IMR-90 (cell line): ENCODE measurements around the gene SDC4. TPM values are rescaled to one million over a fixed set of nuclear protein-coding genes. Genes with fewer than 3 reads are reported as not detected.

ENCODE experiments used
- ATAC-seq: fragments of 200-7000 bp; cut with Tn5 transposase; 2 replicates; pipeline ENCODE4 v1.9.1; 2020; ENCODE audit warnings: low read depth, mild to moderate bottlenecking, moderate library complexity
- BruUV-seq: library from RNA; stranded (reverse); fragments of 400-500 nt; replicated peaks from 2 replicates; lab custom pipeline; 2021; lab: Mats Ljungman, UMichigan
- CTCF ChIA-PET: fragments of 300-600 bp; formaldehyde crosslinking; extraction: SDS; loops from one replicate; lab custom pipeline; 2021; ENCODE audit warnings: antibody characterized with exemption; lab: Yijun Ruan, JAX
- POLR2A ChIA-PET: fragments of 300-600 bp; sonication (Branson Sonifier 250); formaldehyde crosslinking; loops from one replicate; lab custom pipeline; 2022; ENCODE audit warnings: antibody characterized with exemption; ENCODE audit not compliant: unreplicated experiment; lab: Charles Lee
- DNase-seq: peaks from one replicate; pipeline ENCODE4 v3.0.0; 2013
- H2AFZ ChIP-seq: replicated peaks from 2 replicates; pipeline ENCODE3; 2013; ENCODE audit warnings: low read length, mild to moderate bottlenecking; ENCODE audit not compliant: poor library complexity
- H2AK5ac ChIP-seq: 2 replicates; pipeline ENCODE4 v1.6.1; 2013; ENCODE audit warnings: low read depth, low read length, inconsistent platforms
- H2AK9ac ChIP-seq: replicated peaks from 2 replicates; pipeline ENCODE3; 2013; ENCODE audit warnings: mild to moderate bottlenecking, low read depth, low read length, moderate library complexity; ENCODE audit not compliant: poor library complexity
- H2BK120ac ChIP-seq: 2 replicates; pipeline ENCODE4 v1.6.1; 2013; ENCODE audit warnings: low read depth, low read length, inconsistent platforms
- H2BK15ac ChIP-seq: 3 replicates; pipeline ENCODE4 v1.6.1; 2013; ENCODE audit warnings: low read depth, low read length, inconsistent platforms
- H2BK20ac ChIP-seq: 2 replicates; pipeline ENCODE4 v1.6.1; 2013; ENCODE audit warnings: low read depth, mild to moderate bottlenecking, inconsistent platforms, low read length, moderate library complexity
- H2BK5ac ChIP-seq: 2 replicates; pipeline ENCODE4 v1.6.1; 2013; ENCODE audit warnings: mild to moderate bottlenecking, low read depth, low read length, inconsistent platforms; ENCODE audit not compliant: poor library complexity, severe bottlenecking
- H3K14ac ChIP-seq: replicated peaks from 2 replicates; pipeline ENCODE4 v1.6.1; 2013; ENCODE audit warnings: low read depth, low read length, inconsistent platforms
- H3K18ac ChIP-seq: 2 replicates; pipeline ENCODE4 v1.6.1; 2013; ENCODE audit warnings: low read depth, low read length, control low read depth
- H3K23ac ChIP-seq: 2 replicates; pipeline ENCODE4 v1.6.1; 2013; ENCODE audit warnings: low read depth, low read length, inconsistent platforms
- H3K27ac ChIP-seq: 2 replicates; pipeline ENCODE4 v1.5.1; 2013; ENCODE audit warnings: mild to moderate bottlenecking, control low read depth, low read length; ENCODE audit not compliant: insufficient read depth
- H3K27me3 ChIP-seq: 2 replicates; pipeline ENCODE4 v1.6.1; 2013; ENCODE audit warnings: low read length; ENCODE audit not compliant: control insufficient read depth, insufficient read depth
- H3K36me3 ChIP-seq: 2 replicates; pipeline ENCODE4 v1.6.1; 2013; ENCODE audit warnings: low read length, mixed read lengths; ENCODE audit not compliant: control insufficient read depth, insufficient read depth
- H3K4ac ChIP-seq: 2 replicates; pipeline ENCODE4 v1.6.1; 2013; ENCODE audit warnings: low read depth, low read length, inconsistent platforms
- H3K4me1 ChIP-seq: 2 replicates; pipeline ENCODE4 v1.6.1; 2013; ENCODE audit warnings: low read length, mixed read lengths; ENCODE audit not compliant: control insufficient read depth, insufficient read depth
- H3K4me2 ChIP-seq: 2 replicates; pipeline ENCODE4 v1.6.1; 2013; ENCODE audit warnings: low read depth, mild to moderate bottlenecking, control low read depth, low read length, moderate library complexity
- H3K4me3 ChIP-seq: 2 replicates; pipeline ENCODE4 v1.5.1; 2013; ENCODE audit warnings: low read depth, mild to moderate bottlenecking, control low read depth, low read length, moderate library complexity; ENCODE audit not compliant: insufficient read depth
- H3K56ac ChIP-seq: 2 replicates; pipeline ENCODE4 v1.6.1; 2013; ENCODE audit warnings: low read length, inconsistent platforms; ENCODE audit not compliant: insufficient read depth; ENCODE audit errors: extremely low read depth
- H3K79me1 ChIP-seq, 2 experiments: 2 replicates each; pipeline ENCODE4 v1.6.1; 2013; ENCODE audit warnings: low read length in 2 of 2, inconsistent platforms in 1 of 2, low read depth in 1 of 2
- H3K9ac ChIP-seq: 2 replicates; pipeline ENCODE4 v1.6.1; 2013; ENCODE audit warnings: low read depth, low read length, control low read depth
- H3K9me1 ChIP-seq: 2 replicates; pipeline ENCODE4 v1.6.1; 2013; ENCODE audit warnings: low read length, inconsistent platforms; ENCODE audit not compliant: insufficient read depth
- H3K9me3 ChIP-seq: 2 replicates; pipeline ENCODE4 v1.6.1; 2013; ENCODE audit warnings: low read length; ENCODE audit not compliant: control insufficient read depth, insufficient read depth
- H4K20me1 ChIP-seq: 2 replicates; pipeline ENCODE4 v1.6.1; 2013; ENCODE audit warnings: low read length, inconsistent platforms; ENCODE audit not compliant: insufficient read depth
- H4K5ac ChIP-seq: 2 replicates; pipeline ENCODE4 v1.6.1; 2013; ENCODE audit warnings: mild to moderate bottlenecking, low read depth, low read length, control low read depth
- H4K8ac ChIP-seq, 2 experiments: 2 replicates each; pipeline ENCODE4 v1.6.1; 2013; ENCODE audit warnings: low read depth in 2 of 2, low read length in 2 of 2, control low read depth in 1 of 2, inconsistent platforms in 1 of 2
- H4K91ac ChIP-seq: 2 replicates; pipeline ENCODE4 v1.6.1; 2013; ENCODE audit warnings: low read depth, low read length, inconsistent platforms; ENCODE audit not compliant: insufficient read depth
- CTCF ChIP-seq: conservative IDR thresholded peaks from 2 replicates; pipeline ENCODE4 v1.5.1; 2012; ENCODE audit warnings: mild to moderate bottlenecking, low read depth, low read length, improper control_type of control experiment
- FOS ChIP-seq: fragments of 150-350 bp; IDR thresholded peaks from 2 replicates; pipeline ENCODE4 v1.6.1; 2016; ENCODE audit warnings: low read depth, low read length
- POLR2A ChIP-seq: IDR thresholded peaks from 2 replicates; pipeline ENCODE4 v1.6.1; 2012; ENCODE audit warnings: mild to moderate bottlenecking, low read depth, low read length
- SMC3 ChIP-seq: fragments of 150-350 bp; IDR thresholded peaks from 2 replicates; pipeline ENCODE4 v1.6.1; 2016; ENCODE audit warnings: low read depth, mild to moderate bottlenecking, antibody characterized with exemption, low read length, moderate library complexity
- USF2 ChIP-seq: fragments of 150-350 bp; IDR thresholded peaks from 2 replicates; pipeline ENCODE4 v1.6.1; 2017; ENCODE audit warnings: mild to moderate bottlenecking, antibody characterized with exemption, low read length, low read depth
- WGBS, 2 experiments: methylation state at CpG; one replicate each; pipeline versions ENCODE4 v1.1.5 to v1.1.7; 2013; ENCODE audit warnings: missing lambda C conversion rate in 2 of 2; ENCODE audit not compliant: insufficient read length in 1 of 2; ENCODE audit errors: extremely low coverage in 2 of 2; 5-methylcytosine and 5-hydroxymethylcytosine counted together
- dilution Hi-C: fragments of 300-500 bp; cut with HindIII; formaldehyde crosslinking; loops from one replicate; pipeline ENCODE4 v1.14.3; 2018; ENCODE audit warnings: low sequenced_read_pairs; ENCODE audit not compliant: unreplicated experiment
- in situ Hi-C: fragments of 300-500 bp; cut with MboI; formaldehyde crosslinking; loops from 3 replicates; pipeline ENCODE4 v1.14.3; 2019; ENCODE audit warnings: low sequenced_read_pairs, inconsistent platforms, mixed read lengths
- intact Hi-C: fragments of 100-400 bp; cut with micrococcal nuclease; formaldehyde crosslinking; loops from 2 replicates; pipeline ENCODE4 v1.10.0; 2022
- polyA plus RNA-seq, 3 experiments: library from polyadenylated mRNA; depleted of rRNA; stranded (reverse); fragments of >200 nt; gene quantifications; 2 replicates each; pipeline ENCODE4 v1.2.3, GENCODE V29; 2012; ENCODE audit warnings: low replicate concordance in 1 of 3
- total RNA-seq: library from RNA; depleted of rRNA; stranded (reverse); fragments of >200 nt; gene quantifications from 2 replicates; pipeline ENCODE4 v1.2.3, GENCODE V29; 2012

The SDC4 gene
- total and polyA plus RNA-seq, 2 of the 4 experiments (the other 2 are of a cell fraction): 203 to 265 TPM

- ChIA-PET CTCF (interaction anchor here (1.2 kb wide), 1 partner anchor 11 kb away, joined by 3 read pairs; no protein-coding TSS in a partner anchor), POLR2A (interaction anchor here (0.7 kb wide), 1 partner anchor 279 kb away, joined by 14 read pairs; no protein-coding TSS in a partner anchor)
- Histone ChIP-seq H3K56ac (no peak overlapping the region), H4K91ac (no peak overlapping the region), H4K8ac (no peak overlapping the region), H3K4ac (no peak overlapping the region), H4K5ac (no peak overlapping the region), H3K4me3 (no peak overlapping the region), H3K4me1 (no peaks in the 10 kb centered on the region), H3K79me1 (no peaks in the 10 kb centered on the region), H3K9ac (no peak overlapping the region), H3K23ac (no peak overlapping the region), H3K27ac (no peak overlapping the region), H3K9me1 (no peaks in the 10 kb centered on the region), H3K18ac (no peak overlapping the region), H2BK15ac (no peak overlapping the region), H3K36me3 (no peaks in the 10 kb centered on the region), H2BK20ac (no peak overlapping the region), H2AK5ac (no peak overlapping the region), H3K27me3 (peaks cover 30% of the 10 kb centered on the region), H3K14ac (no peak overlapping the region), H4K20me1 (no peaks in the 10 kb centered on the region), H2AFZ (no peak overlapping the region), H2BK5ac (no peak overlapping the region), H2BK120ac (no peak overlapping the region), H2AK9ac (no peak overlapping the region), H3K4me2 (no peak overlapping the region), H3K9me3 (no peaks in the 10 kb centered on the region)
- dilution Hi-C loops: no loop called here
- no TSS peak for BruUV-seq
- intact Hi-C loops: no loop called here
- TF ChIP-seq USF2: no peak
- no peak for TF ChIP-seq FOS
- no peak for TF ChIP-seq POLR2A
- TF ChIP-seq CTCF: peak; percentile 33; the same call in 1 of the 2 replicates
- TF ChIP-seq SMC3: no peak
- 60% methylated on average over 1 of the region's 4 CpGs; no CpG with 5 or more reads in 1 of the 2 experiments for WGBS, 2 experiments
- in situ Hi-C loops: no loop called here
- ATAC-seq (peak; percentile 76), DNase-seq (peak; percentile 19)
Observed at GRCh38 chr20:45300961-45301360, 47.3 kb downstream of the SDC4 start.
